ENCODE results near the gene WWOX.

DNA sequence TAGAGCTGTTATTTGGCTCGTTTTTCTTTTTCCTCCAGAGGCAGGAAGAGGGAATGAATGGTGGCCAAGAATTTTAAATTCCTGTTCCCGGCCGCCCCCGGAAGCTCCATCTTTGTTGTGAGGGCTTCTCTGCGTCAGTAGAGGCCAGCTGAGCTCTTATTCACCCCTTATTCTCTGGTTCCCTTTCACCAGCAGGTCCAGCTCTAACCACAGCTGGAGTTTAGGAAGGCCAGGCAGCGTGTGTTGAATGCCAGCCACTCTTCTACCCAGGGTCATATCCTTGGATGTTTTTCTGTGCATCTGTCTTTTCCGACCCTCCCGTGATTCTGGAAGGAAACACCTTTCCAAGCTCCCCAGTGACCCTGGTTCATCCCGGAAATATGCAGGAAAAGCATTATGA is 570.5 kb downstream of the WWOX start:
- TF ChIP-seq POLR2A (IDR thresholded peaks at IDR 0.05; ENCODE audit: low read length) (no peak), SMC3 (IDR thresholded peaks at IDR 0.05) (no peak), CTCF (IDR thresholded peaks at IDR 0.05) (no peak), JUN (IDR thresholded peaks at IDR 0.05) (no peak), EP300 (IDR thresholded peaks at IDR 0.05) (no peak), CHD2 (IDR thresholded peaks at IDR 0.05; ENCODE audit: low read length, partially characterized antibody) (no peak), RAD21 (conservative IDR thresholded peaks at IDR 0.05 in 1 of 2, IDR thresholded peaks at IDR 0.05 in 1 of 2) (no peak), MYC (IDR thresholded peaks at IDR 0.05; ENCODE audit: borderline replicate concordance, low read length) (no peak), NR3C1 (IDR thresholded peaks at IDR 0.05) (no peak), RCOR1 (IDR thresholded peaks at IDR 0.05; ENCODE audit: low read depth, low read length) (no peak), NFE2L2 (conservative IDR thresholded peaks at IDR 0.05; ENCODE audit: low read length) (no peak), SREBF2 (IDR thresholded peaks at IDR 0.05) (no peak), MAX (IDR thresholded peaks at IDR 0.05) (no peak)
- TF ChIP-seq, protein P1, sequence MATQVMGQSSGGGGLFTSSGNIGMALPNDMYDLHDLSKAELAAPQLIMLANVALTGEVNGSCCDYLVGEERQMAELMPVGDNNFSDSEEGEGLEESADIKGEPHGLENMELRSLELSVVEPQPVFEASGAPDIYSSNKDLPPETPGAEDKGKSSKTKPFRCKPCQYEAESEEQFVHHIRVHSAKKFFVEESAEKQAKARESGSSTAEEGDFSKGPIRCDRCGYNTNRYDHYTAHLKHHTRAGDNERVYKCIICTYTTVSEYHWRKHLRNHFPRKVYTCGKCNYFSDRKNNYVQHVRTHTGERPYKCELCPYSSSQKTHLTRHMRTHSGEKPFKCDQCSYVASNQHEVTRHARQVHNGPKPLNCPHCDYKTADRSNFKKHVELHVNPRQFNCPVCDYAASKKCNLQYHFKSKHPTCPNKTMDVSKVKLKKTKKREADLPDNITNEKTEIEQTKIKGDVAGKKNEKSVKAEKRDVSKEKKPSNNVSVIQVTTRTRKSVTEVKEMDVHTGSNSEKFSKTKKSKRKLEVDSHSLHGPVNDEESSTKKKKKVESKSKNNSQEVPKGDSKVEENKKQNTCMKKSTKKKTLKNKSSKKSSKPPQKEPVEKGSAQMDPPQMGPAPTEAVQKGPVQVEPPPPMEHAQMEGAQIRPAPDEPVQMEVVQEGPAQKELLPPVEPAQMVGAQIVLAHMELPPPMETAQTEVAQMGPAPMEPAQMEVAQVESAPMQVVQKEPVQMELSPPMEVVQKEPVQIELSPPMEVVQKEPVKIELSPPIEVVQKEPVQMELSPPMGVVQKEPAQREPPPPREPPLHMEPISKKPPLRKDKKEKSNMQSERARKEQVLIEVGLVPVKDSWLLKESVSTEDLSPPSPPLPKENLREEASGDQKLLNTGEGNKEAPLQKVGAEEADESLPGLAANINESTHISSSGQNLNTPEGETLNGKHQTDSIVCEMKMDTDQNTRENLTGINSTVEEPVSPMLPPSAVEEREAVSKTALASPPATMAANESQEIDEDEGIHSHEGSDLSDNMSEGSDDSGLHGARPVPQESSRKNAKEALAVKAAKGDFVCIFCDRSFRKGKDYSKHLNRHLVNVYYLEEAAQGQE (IDR thresholded peaks at IDR 0.05) = no peak
